ENCODE results near the gene NFE2.

GRCh38 chr12:54272214-54272613, 28.6 kb downstream of the NFE2 start:
- TF ChIP-seq GATA3 (IDR thresholded peaks at IDR 0.05; ENCODE audit: low read depth, low read length) (no peak), GATA2 (IDR thresholded peaks at IDR 0.05; ENCODE audit: low read depth, low read length) (no peak)

Data from SH-SY5Y (cell line).